ENCODE measurements around the gene SCFD1.
"Not testable (repeated sequence)": the region's sequence is repeated elsewhere in the genome, so short reads cannot be mapped to it uniquely, and the experiment has no call there.

The SCFD1 gene, protein sequence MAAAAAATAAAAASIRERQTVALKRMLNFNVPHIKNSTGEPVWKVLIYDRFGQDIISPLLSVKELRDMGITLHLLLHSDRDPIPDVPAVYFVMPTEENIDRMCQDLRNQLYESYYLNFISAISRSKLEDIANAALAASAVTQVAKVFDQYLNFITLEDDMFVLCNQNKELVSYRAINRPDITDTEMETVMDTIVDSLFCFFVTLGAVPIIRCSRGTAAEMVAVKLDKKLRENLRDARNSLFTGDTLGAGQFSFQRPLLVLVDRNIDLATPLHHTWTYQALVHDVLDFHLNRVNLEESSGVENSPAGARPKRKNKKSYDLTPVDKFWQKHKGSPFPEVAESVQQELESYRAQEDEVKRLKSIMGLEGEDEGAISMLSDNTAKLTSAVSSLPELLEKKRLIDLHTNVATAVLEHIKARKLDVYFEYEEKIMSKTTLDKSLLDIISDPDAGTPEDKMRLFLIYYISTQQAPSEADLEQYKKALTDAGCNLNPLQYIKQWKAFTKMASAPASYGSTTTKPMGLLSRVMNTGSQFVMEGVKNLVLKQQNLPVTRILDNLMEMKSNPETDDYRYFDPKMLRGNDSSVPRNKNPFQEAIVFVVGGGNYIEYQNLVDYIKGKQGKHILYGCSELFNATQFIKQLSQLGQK

DNA sequence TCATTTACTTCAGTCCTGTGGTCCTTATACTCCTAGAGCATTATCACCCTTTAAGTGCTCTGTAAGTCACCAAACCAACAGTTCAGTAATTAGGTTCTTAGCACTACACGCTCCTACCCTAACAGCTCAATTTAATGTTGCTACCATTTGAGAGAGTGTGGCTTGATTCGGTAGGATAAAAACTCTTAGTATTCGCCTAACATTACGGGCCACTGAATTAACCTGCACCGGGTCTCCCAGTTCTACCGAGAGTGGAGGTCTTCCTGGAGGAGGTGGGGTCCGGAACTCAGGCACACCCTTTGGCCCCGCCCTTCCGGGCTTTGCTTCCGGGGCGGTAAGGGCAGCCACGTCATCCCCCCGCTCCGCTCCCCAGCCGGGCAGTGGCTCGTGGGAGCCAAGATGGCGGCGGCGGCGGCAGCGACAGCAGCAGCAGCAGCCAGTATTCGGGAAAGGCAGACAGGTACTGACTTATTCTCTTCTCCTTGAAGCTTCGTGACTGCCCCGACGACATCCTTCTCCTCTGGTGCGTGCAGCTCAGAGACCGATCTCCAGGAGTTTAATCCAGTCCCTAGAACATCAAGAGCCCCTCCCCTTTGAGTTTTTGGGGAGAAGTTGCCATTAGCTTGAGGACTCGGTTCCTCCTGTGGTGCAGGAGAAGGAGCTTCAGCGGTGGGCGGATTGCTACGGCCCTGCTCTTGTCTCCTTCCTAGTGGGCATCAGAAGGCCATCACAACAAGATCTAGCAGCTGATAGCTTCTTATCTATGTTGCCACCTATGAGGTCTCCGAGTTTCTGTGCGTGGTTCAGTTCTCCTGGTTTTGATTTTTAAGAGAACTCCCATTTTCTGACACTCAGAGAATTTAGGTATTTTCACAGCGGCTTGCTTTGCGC, at the start of gene SCFD1:
TSS of gene SCFD1 (plus strand) at position 380 of the 891 bp plus-strand sequence. CDS start at position 400, 20 bp downstream.
- peak; percentile 96 for DNase-seq

DNA sequence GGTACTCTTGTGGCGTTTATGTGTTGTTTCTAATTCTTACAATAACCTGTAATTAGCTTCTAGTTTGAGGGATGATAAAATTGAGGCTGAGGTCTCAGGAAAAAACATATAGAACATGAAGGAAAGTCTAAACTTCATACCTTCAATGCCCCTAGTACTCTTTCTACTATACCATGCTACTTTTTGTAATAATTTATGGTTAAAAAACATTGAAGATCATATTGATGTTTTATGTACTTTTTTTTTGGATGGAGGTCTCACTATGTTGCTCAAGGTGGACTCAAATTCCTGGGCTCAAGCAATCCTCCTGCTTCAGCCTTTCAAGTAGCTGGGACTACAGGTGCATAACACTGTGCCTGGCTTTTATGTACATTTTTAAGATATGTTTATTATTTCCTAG, 49.3 kb upstream of the SCFD1 start:
- no peak for DNase-seq

DNA sequence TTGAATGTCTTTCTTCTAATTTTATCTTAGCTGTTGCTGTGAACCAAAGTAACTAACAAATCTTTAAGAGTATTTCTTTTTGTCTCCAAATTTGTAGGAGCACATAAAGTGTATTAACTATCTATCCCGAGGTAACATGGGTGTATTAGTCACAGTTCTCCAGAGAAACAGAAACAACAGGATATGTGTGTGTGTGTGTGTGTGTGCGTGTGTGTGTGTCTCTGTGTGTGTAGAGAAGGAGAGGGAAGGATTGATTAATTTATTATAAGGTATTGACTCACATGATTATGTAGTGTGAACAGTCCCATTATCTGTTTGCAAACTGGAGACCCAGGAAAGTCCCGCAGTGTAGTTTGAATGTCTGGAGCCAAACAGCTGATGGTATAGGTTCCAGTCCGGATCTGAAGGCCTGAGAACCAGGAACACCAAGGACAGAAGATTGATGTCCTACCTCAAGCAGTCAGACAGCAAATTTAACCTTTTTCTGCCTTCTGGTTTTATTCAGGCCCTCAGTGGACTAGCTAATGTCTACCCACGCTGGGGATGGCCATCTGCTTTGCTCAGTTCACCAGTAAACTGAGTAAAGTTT, 48.8 kb upstream of the SCFD1 start:
- DNase-seq = no peak

DNA sequence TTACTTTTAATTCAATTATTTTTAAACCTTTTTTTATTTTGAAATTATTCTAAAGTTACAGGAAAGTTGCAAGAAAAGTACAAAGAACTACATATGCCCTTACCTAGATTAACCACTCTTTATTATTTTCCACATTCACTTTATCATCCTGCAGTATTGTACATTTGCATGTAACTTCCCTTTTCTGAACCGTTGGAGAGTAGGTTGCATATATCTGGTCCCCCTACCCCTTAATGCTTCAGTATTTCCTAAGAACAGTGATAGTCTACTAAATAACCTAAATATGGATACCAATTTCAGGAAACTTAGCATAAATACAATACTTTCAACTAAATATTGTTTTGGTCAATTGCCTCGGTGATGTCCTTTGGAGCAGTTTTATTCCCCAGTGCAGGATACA, 48.2 kb upstream of the SCFD1 start:
- DNase-seq = no peak

DNA sequence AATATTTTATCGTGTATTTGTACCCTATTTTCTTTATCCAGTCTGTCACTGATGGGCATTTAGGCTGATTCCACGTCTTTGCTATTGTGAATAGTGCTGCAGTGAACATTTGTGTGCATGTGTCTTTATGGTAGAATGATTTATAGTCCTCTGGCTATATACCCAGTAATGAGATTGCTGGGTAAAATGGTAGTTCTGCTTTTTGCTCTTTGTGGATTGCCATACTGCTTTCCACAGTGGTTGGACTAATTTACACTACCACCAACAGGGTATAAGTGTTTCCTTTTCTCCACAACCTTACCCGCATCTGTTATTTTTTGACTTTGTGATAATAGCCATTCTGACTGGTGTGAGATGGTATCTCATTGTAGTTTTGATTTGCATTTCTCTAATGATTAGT, 47.3 kb upstream of the SCFD1 start:
- DNase-seq = not testable (repeated sequence)

DNA sequence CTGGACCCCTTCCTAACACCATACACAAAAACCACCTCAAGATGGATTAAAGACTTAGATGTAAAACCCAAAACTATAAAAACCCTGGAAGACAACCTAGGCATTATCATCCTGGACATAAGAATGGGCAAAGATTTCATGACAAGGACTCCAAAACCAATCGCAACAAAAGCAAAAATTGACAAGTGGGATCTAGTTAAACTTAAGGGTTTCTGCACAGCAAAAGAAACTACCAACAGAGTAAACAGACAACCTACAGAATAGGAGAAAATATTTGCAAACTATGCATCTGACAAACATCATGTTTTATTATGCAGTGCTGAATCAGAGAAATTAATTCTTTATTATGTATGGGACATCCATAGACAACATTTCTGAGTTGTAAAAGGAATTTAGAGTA, 45.8 kb upstream of the SCFD1 start:
- not testable (repeated sequence) for DNase-seq

DNA sequence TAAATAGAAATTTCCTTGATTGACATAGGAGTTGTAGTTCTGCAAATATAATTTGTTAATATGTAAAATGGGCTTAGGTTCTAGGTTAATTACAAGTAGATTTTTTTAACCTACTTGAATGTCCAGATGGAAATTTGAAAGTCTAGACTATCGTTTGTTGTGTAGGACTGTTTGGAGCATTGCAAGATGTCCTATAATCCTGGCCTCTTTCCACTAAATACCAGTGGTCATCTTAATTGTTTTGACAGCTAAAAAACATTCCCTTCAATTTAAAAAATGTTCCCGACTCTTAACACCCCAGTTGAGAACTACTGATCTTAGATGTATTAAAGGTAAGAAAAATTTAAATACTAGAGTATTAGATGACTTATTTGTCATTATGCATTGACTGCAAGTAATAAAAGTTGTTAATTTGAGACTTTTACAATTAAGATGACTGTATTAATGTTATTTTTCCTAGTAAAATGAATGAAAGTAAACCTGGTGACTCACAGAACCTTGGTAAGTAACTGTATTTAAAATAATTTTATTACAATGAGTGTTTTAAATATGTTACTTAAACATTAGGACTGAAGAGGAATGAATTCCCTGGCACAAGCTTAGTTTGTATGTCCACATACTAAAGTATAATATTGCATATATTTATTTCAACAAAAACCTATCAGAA, 41.4 kb upstream of the SCFD1 start:
- no peak for DNase-seq

DNA sequence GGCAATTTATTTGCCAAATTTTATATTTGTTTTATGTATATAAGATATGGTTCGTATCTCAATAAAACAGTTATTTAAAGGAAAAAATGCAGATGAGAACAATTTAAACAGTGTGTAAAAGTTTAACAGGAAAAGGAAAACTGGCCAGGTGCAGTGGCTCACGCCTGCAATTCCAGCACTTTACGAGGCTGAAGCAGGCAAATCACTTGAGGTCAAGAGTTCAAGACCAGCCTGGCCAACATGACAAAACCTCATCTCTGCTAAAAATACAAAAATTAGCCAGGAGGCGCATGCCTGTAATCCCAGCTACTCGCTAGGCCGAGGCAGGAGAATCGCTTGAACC, 40.9 kb upstream of the SCFD1 start:
- DNase-seq = no peak

DNA sequence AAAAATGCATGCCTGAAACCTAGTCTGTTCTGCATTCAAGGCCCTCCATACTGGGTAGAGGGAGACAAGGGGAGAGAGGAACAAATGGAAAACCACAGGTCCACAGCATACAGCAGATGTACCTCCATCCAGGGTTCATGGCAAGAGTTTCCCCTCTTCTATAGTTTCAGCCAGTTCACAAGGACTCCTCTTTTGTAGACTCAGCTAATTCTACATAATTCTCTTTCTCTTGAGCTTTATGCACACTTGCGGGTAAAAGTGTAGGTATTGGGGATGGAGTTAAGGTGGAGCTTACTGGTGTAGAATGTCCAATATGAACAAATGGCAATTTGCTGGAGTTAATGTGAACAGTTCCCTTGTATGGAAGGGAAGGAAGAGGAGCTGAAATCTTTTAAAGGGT, 39.7 kb upstream of the SCFD1 start:
- DNase-seq = no peak

DNA sequence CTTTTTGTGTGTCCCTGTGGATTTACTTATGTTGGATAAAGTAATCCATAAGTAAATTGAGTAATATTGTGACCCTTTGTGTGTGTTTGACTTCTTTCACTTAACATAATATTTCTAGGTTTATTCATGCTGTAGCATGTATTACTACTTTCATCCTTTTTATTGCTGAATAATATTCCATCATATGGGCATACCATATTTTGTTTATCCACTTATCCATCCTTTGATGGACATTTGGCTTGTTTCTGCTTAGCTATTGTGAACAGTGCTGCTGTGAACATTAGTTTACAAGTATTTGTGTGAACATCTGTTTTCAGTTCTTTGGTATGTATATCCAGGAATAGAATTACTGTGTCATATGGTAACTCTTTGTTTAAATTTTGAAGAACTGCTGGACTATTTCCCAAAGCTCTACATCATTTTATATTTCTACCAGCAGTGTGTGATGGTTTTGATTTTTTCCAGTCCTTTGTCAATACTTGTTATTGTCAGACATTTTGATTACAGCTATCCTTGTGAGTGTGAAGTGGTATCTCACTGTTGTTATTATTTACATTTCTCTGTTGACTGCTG, 38.0 kb upstream of the SCFD1 start:
- no peak for DNase-seq

DNA sequence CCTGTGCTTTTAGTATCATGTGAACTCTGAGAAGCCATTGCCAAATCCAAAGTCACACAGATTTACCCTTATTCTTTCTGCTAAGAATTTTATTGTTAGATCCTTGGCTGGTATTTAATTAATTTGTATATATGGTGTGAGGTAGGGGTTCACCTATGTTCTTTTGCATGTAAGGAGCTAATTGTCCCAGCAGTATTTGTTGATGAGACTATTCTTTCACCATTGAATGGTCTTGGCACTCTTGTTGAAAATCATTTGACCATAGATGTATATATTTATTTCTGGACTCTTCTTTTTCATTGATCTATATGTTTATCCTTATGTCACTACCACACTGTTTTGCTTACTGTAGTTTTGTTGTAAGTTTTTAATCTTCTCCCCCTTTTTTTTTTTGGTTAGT, 36.9 kb upstream of the SCFD1 start:
- DNase-seq = no peak

DNA sequence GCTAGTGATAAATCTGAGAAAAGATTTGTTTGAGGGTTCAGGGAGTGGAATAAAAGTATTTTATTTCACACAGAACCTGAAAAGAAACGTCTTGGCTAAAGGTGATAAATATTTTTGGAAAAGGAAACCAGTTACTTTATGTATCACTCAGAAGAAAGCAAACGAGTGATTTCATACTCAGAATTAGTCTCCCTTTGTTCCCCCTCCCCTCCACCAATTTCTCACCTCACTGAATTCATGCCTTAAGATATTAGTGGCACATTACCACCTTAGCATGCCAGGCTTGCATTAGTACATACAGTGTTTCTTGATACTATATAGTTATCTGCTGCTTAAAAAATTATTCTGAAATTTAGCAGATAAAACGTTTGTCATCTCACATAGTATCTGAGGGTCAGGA, 35.0 kb upstream of the SCFD1 start:
- no peak for DNase-seq

DNA sequence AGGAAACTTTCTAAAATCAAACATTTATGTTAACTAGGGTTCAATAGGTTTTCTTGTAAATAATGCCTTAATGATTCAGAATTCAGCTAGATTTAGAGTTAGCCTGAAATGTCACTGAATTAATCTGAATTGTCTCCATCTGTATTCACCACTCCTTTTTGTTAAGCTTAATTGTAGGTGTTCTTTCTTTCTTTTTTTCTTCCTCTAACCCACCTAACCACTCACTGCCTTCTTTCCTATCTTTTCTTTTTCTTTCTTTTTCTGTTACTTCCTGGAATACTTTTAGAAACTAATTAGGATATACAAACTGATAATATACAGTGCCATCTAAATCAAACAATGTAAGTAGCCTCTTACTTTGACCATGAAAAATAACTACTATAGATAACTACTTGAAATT, 33.2 kb upstream of the SCFD1 start:
- no peak for DNase-seq

DNA sequence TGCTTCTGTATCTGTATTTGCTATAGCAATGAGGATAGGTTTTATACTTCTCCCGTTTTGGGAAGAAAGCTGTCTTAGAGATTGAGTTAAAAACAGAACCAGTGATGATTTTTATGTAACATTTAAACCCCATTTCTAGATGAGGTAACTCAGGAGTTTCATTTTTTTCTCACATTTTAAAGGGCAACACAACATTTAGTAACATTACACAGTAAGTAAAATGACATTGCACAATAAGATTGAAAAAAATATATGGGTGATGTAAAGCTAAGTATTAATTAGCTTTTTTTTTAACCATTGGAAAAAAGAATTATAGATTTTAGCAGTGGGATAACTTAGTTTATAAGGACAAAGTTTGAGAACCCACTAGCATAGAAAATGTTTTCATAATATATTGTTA, 25.2 kb upstream of the SCFD1 start:
- no peak for DNase-seq

DNA sequence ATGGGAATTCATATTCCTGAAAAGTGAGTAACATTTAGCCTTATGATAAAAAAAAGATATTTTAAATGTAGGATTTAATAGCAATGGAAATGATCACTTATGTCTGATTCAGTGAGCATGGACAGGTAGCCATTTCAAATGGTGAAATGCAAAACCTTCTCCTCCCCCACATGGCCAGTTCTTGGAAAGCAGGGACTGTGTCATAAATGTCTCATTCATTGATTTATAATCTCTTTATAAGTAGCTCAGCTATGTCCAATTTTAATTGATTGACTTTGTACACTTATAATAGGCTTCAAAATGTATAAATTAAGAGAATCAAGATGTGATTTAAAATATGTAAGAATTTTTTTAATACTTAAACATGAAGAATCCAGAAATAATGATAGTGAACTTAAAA, 24.6 kb upstream of the SCFD1 start:
- DNase-seq = no peak

DNA sequence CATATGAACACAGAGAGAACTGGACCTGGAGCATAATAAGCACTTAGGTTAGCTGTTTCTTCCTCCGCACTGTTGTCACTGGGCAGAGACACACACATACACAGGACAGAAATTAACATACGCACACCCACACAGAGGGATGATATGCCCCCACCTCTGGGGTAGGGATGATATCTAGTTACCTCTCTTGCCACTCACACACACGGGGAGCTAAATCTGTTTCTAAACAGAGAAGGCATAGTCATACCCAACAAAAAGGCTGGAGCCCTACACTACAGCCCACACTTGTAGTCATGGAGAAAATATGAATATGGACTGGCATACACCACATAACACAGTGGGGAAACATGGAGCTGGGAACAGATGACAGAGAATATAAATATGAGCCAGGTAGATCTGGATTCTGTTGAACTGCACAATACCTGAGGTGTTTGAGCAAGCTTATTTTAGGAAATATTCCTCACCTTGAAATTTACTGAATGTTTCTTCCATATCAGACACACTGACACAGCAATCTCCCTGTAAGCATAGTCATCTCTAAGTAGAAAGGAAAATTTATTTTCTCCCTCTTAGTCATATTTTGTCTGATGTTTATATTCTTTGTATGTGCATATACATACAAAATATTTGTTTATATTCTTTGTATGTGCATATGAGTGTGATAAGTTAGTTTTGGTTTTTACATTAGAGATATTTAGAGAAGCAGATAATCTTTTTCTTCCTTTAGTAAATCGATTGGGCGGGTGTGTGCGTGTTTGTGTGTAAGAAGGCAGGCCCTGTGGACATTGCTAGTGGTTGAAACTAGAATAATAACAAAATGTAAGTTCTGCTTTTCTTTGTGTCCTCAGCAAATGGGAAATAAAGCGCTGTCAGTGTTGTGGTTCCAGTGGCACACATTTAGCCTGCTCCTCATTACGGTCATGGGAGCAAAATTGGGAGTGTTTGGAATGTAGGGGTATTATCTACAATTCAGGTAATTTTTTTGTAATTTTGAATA, 20.9 kb upstream of the SCFD1 start:
- no peak for DNase-seq

DNA sequence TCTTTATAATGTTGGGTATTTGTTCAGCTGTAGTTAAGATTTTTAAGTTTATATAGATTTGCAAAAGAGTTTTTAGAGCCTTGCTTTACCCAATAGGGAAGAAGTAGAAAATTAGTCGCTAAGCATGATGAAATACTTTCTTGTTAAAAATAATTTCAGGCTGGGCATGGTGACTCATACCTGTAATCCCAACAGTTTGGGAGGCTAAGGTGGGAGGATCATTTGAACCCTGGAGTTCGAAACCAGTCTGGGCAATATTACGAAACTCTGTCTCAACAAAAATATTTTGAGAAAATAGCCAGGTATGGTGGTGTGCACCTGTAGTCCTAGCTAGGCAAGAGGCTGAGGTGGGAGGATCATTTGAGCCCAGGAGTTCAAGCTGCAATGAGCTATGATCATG, 18.7 kb upstream of the SCFD1 start:
- DNase-seq = no peak

DNA sequence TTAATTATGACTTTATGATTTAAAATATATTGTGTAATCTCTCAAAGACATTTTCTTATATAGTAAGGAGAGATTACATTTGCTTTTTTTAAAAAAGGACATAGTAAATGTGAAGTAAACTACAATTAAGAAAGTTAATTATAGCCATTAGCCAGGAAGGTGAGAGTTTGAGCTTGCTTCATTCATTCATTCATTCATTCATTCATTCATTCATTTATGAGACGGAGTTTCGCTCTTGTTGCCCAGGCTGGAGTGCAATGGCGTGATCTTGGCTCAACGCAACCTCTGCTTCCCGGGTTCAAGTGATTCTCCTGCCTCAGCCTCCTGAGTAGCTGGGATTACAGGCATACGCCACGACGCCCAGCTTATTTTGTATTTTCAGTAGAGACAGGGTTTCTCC, 17.4 kb upstream of the SCFD1 start:
- DNase-seq = not testable (repeated sequence)

DNA sequence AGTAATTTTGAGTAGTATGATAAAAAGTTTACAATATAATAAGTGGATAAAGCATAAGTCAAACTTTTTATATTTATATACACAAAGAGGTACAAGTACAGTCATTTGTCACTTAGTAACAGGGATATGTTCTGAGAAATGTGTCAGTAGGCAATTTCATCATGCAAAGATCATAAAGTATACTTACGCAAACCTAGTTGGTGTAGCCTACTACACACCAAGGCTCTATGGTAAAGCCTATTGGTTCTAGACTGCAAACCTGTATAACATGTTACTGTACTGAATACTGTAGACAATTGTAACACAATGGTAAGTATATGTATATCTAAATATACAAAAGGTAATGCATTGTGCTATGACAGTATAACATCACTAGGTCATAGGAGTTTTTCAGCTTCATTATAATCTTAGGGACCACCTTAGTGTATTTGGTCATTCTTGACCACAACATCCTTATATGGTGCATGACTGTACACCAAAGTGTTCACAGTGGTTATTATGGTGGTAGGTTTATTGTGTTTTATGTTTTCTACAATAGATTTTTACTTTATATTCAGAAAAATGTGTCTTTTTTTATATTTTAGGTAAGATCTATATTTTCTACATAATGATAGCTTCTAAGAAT, 14.9 kb upstream of the SCFD1 start:
- no peak for DNase-seq

DNA sequence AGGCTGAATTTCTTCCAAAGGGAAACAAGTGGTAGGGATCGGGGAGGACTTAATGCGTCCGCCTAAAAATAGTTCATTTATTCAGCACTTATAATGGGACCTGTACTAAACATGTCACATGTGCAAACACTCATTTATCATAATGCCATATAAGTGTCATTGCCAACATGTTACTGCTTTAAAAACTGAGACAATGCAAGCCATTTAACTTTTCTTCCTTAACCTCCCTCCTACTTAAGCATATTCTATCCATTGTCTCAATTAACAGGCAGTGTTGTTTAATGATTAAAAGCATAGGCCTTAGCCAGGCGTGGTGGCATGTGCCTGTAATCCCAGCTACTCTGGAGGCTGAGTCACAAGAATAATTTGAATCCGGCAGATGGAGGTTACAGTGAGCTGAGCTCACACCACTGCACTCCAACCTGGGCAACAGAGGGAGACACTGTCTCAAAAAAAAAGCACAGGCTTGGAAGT, 13.5 kb upstream of the SCFD1 start:
- DNase-seq = peak; percentile 56
